GM21515 (cell line): Measurements from ENCODE around the gene DYRK2.

Experiments
- ATAC-seq: cut with Tn5 transposase; IDR thresholded peaks from one replicate; pipeline ENCODE4 v1.9.1; 2021; ENCODE audit not compliant: unreplicated experiment

DYRK2 gene

DNA sequence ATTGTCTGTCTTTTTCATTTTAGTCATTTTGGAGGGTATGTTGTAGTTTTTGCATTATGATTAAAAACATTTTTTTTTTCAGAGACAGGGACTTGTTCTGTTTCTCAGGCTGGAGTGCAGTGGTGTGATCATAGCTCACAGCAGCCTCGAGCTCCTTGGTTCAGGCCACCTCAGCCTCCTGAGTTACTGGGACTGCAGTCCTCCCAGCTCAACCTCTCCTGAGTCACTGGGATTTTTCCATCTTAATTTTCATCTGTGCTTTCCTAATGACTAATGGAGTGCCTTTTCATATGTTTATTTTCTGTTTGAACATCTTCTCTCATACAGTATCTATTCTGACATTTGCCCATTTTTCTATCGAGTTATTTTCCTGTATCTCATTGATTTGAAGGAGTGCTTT lies 52.6 kb downstream of the DYRK2 start:
- no peak for ATAC-seq

DNA sequence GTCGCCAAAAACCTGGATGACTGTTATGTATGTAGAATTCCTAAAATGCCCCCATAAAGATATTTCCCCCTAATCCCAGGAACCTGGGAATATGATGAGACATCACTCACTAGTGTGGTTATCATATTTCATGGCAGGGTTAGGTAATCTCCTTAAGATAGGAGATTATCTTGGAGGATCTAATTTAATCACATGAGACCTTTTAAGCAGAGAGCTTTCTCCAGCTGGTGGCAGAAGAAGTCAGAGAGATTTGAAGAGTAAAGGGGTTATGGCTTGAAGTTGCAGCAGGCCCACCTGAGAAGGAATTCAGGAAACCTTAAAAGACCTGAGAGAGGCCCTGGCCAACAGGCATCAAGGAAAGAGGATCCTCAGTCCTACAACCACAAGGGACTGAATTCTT lies 53.6 kb downstream of the DYRK2 start:
- no peak for ATAC-seq

DNA sequence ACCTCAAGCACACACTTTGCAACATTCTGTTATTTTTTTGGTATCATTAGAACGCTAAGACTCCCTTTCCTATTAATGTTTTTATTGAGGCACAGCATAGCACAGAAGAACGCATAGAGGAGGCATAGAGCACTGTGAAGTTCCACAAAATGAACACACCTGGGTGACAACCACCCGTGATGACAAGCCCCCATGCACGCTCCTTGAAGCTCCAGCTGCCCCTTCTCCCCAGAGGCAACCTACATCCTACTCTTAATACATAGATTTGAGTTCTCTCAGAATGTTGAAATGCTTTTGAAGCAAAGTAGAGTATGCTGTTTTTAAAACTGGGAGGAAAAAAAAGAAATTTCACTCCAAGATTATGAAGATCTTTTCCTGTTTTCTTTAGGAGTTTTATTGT lies 55.5 kb downstream of the DYRK2 start:
- no peak for ATAC-seq

DNA sequence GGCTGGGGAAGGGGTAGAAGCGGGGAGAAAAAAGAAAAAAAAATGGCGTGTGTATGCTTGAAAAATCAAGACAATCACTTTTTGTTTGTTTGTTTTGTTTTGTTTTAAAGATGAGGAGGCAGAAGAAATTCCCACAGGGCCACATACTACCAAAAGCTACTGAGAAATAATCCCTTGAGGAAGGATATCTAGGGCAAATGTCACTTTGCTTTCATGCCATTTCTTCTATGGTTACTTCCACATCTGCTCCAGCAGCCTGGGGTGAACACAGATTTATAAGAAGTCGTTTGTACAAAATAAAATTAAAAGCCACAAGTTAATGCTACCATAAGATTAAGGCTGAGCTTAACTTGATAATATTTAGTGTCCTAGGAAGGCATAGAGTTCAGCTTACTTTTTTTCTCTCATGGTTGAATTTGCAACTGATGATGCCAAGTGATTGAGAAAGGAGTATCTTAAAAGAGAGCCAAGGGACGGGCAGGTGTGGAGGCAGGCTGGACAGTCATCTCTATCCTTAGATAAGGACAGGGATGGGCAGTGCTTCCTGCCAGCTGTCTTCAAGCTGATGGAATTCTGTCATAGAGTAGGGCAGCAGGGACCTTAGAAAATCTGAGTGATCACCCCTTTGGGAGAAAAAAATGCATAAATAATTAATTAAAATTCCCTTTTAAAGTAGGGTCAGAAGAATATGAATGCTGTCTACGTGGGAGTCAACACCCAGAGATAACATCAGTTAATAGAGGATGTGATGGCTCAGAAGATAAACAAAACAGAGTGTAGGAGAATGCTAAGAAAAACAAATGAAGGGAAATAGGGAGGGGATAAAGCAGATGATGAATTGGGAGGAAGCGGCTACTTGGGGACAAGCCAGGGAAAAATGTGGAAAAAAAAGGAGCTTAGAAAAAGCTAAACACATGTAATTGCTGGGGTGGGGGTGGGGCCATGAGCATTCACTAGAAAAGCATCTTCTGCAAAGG lies 57.1 kb downstream of the DYRK2 start:
- no peak for ATAC-seq

DNA sequence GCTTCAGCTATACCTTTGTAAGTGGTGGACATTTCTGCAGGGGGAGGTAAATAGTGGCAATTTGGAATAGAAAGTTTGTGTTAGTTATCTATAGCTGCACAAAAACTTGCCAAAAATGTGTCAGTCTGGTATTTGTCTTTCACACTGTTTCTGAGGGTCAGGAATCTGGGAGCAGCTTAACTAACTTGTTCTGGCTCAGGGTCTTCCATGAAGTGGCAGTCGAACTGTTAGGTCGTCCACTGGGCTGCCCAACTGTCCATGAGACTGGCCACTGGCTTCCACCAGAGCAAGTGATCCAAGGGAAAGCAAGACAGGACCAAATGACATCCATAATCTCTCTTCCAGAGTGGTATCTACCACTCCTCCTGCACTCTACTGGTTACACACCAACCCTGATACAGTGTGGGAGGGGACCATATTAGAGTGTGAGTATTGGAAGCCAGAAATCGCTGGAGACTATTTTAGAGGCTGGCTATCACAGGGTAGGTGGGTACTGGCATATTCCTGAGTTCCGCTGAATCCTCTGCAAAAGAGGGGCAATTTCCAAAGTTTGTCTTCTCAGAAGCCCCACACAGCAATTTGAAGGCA lies 60.9 kb downstream of the DYRK2 start:
- ATAC-seq: no peak

DNA sequence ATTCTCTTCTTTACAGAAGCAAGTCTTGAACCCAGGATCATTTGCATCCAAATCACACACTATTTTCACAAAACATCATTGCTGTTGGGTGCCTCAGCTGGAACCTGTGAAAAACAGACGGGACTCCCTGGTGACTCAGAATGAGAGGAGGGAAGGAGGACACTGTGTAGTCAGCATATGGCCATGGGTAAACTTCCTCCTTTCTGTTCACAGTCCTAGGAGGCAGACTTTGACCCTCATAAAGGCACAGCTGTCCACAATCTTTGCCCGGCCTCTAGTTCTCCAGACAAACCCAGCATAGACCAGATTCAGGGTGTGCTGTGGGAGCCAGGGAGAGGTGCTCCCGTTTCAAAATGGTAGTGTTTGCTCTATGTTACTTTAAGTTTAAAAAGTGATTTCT lies 62.0 kb downstream of the DYRK2 start:
- ATAC-seq: peak; percentile 97

DNA sequence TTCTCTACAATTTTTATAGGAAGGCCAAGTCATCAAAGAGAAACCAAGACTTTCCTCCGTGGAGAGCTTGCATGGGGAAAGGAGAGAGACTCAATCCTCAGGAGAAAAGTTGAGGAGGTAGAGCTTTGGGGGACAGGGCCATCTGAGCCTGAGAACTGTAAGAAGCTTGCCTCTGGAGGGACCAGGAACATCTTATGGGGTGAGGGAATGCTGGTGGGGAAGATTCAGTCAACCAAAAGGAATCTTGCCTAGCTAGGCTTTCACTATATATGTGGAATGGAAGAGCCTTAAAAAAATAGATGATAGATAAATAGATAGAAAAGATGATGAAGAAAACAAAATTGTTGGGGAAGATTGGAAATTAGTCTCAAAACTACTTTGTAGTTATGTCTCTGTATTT lies 63.5 kb downstream of the DYRK2 start:
- no peak for ATAC-seq

DNA sequence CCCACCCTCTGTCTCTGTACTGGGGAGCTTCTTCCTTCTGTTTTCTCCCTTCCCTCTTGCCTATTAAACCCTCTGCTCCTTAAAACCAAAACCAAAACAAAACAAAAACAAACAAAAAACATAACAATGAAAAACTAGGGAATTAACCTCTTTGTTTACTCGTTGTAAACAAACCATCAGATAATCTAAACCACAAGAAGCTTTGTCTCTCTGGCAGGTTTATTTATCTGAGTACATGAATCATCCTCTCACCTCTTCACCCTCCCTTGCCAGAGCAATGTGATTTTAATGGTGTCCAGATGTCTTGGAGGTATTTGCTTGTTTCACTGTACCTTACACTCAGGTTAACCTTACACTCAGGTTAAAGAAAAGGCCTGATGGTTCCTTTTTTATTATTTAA lies 66.1 kb downstream of the DYRK2 start:
- ATAC-seq: no peak
